Kidney (tissue), 14 donors: ENCODE results near the gene TMCO2. TPM values are rescaled to one million over a fixed set of nuclear protein-coding genes. Genes with fewer than 3 reads are reported as not detected.
"Not testable (repeated sequence)": the region's sequence is repeated elsewhere in the genome, so short reads cannot be mapped to it uniquely, and the experiment has no call there.

Experiments used
- DNase-seq, 5 donors: peaks; one replicate each; pipeline ENCODE4 v3.0.0-alpha.2; 2013 to 2020
- FAIRE-seq: peaks from 2 replicates; lab custom pipeline; 2012; peaks lifted over from hg19 to GRCh38; lab: Jason Lieb, UNC
- H3K27ac ChIP-seq, 2 donors: one replicate each; pipeline ENCODE4 v1.7.0; 2013; ENCODE audit warnings: low read depth in 2 of 2, low read length in 2 of 2, inconsistent platforms in 1 of 2
- H3K27me3 ChIP-seq: one replicate; pipeline ENCODE4 v1.7.1; 2013; ENCODE audit warnings: low read length, inconsistent platforms; ENCODE audit not compliant: control insufficient read depth, insufficient read depth
- H3K36me3 ChIP-seq, 3 donors: one replicate each; pipeline versions ENCODE4 v1.7.0 to v1.7.1; 2013; ENCODE audit warnings: low read length in 3 of 3, control low read depth in 1 of 3, inconsistent platforms in 1 of 3; ENCODE audit not compliant: insufficient read depth in 3 of 3, control insufficient read depth in 2 of 3
- H3K4me1 ChIP-seq, 3 donors: one replicate each; pipeline versions ENCODE4 v1.7.0 to v1.7.1; 2013; ENCODE audit warnings: low read length in 3 of 3, inconsistent platforms in 1 of 3, low read depth in 1 of 3; ENCODE audit not compliant: control insufficient read depth in 2 of 3, insufficient read depth in 2 of 3
- H3K4me3 ChIP-seq, 3 donors: one replicate each; pipeline versions ENCODE4 v1.7.0 to v1.8.1; 2013; ENCODE audit warnings: low read length in 3 of 3, control low read depth in 1 of 3, inconsistent platforms in 1 of 3
- H3K9ac ChIP-seq, 3 donors: one replicate each; pipeline versions ENCODE4 v1.7.0 to v1.7.1; 2013; ENCODE audit warnings: low read length in 3 of 3, control low read depth in 1 of 3, inconsistent platforms in 1 of 3
- H3K9me3 ChIP-seq, 3 donors: one replicate each; pipeline versions ENCODE4 v1.7.0 to v1.7.1; 2013; ENCODE audit warnings: low read length in 3 of 3, control low read depth in 1 of 3, inconsistent platforms in 1 of 3; ENCODE audit not compliant: control insufficient read depth in 2 of 3, insufficient read depth in 1 of 3
- CTCF ChIP-seq: IDR thresholded peaks from 3 replicates; pipeline ENCODE4 v1.5.1; 2012; ENCODE audit warnings: mild to moderate bottlenecking, moderate library complexity, borderline replicate concordance; ENCODE audit not compliant: insufficient read depth; ENCODE audit errors: extremely low read depth
- intact Hi-C: fragments of 100-400 bp; cut with DNase I; formaldehyde crosslinking; loops from one replicate; pipeline ENCODE4 v1.11.1; 2022
- polyA plus RNA-seq: library from polyadenylated mRNA; stranded (reverse); fragments of 350-450 nt; fragmentation: Illumina TruSeq; extraction: RNeasy Lipid Tissue Mini Kit (QIAGEN cat#74804); gene quantifications from one replicate; pipeline ENCODE4 v1.2.3, GENCODE V29; 2014; ENCODE audit warnings: low read depth, low replicate concordance; ENCODE audit not compliant: insufficient read depth
- total RNA-seq: library from RNA; stranded (reverse); fragmentation: NEBNext Ultra II Directional; extraction: Animal tissue kit (Norgen Biotek cat#: 25700); gene quantifications from one replicate; pipeline ENCODE4 v1.2.1, GENCODE V29; 2021
- donor health status: control.
- donor health status: control.
- donor health status: control.
- donor health status: control.
- donor health status: control.
- donor health status: DM: yes; HTN: yes; CAD: no.
- donor health status: Normal renal cell carcinoma (clear cell type).

TMCO2 gene
- total and polyA plus RNA-seq, 2 donors from 2014 or later = not detected

GRCh38 chr1:40210511-40211204 is 37.1 kb upstream of the TMCO2 start:
- H3K9me3 ChIP-seq = no peaks in the 10 kb centered on the region
- DNase-seq = no peak
- peaks cover 0 to 3% (median 0%) of the 10 kb centered on the region in 3 donors for H3K36me3 ChIP-seq
- H3K27me3 ChIP-seq = no peaks in the 10 kb centered on the region
- H3K4me1 ChIP-seq = no peaks in the 10 kb centered on the region
- TF ChIP-seq CTCF = no peak
- H3K9ac ChIP-seq = no peak overlapping the region
- FAIRE-seq = no peak
- no peak overlapping the region for H3K27ac ChIP-seq
- intact Hi-C loops = no loop called here
- no peak overlapping the region for H3K4me3 ChIP-seq

- H3K4me3 ChIP-seq = no peak overlapping the region
- no peak for DNase-seq
- H3K4me1 ChIP-seq = no peaks in the 10 kb centered on the region
- no peak for FAIRE-seq
- TF ChIP-seq CTCF = no peak
- H3K27ac ChIP-seq = no peak overlapping the region
- no peaks in the 10 kb centered on the region for H3K27me3 ChIP-seq
- no peaks in the 10 kb centered on the region for H3K9me3 ChIP-seq
- H3K36me3 ChIP-seq = peaks cover 0 to 4% (median 3%) of the 10 kb centered on the region in 3 donors
- no peak overlapping the region for H3K9ac ChIP-seq
- intact Hi-C loops = no loop called here
Observed at GRCh38 chr1:40218333-40218732, 29.4 kb upstream of the TMCO2 start.

- H3K36me3 ChIP-seq, FAIRE-seq, H3K9ac ChIP-seq, intact Hi-C loops, H3K9me3 ChIP-seq, H3K4me3 ChIP-seq, H3K27ac ChIP-seq, DNase-seq, H3K4me1 ChIP-seq, H3K27me3 ChIP-seq: not testable (repeated sequence)
Observed at GRCh38 chr1:40221471-40221905, 26.2 kb upstream of the TMCO2 start.

- no peaks in the 10 kb centered on the region for H3K4me1 ChIP-seq
- no peak overlapping the region for H3K27ac ChIP-seq
- no peak overlapping the region for H3K4me3 ChIP-seq
- H3K9ac ChIP-seq = no peak overlapping the region
- intact Hi-C loops = no loop called here
- FAIRE-seq (no peak), DNase-seq (no peak)
- no peaks in the 10 kb centered on the region for H3K27me3 ChIP-seq
- H3K9me3 ChIP-seq = no peaks in the 10 kb centered on the region
- TF ChIP-seq CTCF = no peak
- H3K36me3 ChIP-seq = peaks cover 0 to 5% (median 3%) of the 10 kb centered on the region in 3 donors
Observed at GRCh38 chr1:40221977-40222772, 25.6 kb upstream of the TMCO2 start.
